Breast epithelium (tissue), 3 donors: Measurements from ENCODE around the gene OSBPL10.

ENCODE experiments used
- POLR2A ChIP-seq: fragments of 450-650 bp; IDR thresholded peaks from one replicate; pipeline ENCODE4 v1.6.1; 2016; ENCODE audit warnings: antibody characterized with exemption, mild to moderate bottlenecking, moderate library complexity
- TF ChIP-seq, protein P1 (sequence below), 3 donors: fragments of 450-650 bp; IDR thresholded peaks; one replicate each; pipeline ENCODE4 v1.5.1; 2016 to 2017; ENCODE audit warnings: antibody characterized with exemption in 3 of 3, mild to moderate bottlenecking in 3 of 3, moderate library complexity in 3 of 3

- TF ChIP-seq, protein P1, sequence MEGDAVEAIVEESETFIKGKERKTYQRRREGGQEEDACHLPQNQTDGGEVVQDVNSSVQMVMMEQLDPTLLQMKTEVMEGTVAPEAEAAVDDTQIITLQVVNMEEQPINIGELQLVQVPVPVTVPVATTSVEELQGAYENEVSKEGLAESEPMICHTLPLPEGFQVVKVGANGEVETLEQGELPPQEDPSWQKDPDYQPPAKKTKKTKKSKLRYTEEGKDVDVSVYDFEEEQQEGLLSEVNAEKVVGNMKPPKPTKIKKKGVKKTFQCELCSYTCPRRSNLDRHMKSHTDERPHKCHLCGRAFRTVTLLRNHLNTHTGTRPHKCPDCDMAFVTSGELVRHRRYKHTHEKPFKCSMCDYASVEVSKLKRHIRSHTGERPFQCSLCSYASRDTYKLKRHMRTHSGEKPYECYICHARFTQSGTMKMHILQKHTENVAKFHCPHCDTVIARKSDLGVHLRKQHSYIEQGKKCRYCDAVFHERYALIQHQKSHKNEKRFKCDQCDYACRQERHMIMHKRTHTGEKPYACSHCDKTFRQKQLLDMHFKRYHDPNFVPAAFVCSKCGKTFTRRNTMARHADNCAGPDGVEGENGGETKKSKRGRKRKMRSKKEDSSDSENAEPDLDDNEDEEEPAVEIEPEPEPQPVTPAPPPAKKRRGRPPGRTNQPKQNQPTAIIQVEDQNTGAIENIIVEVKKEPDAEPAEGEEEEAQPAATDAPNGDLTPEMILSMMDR (IDR thresholded peaks at IDR 0.05), result no peak
- TF ChIP-seq POLR2A, result no peak
Observed at GRCh38 chr3:31936420-31937060, 44.5 kb downstream of the OSBPL10 start.
